Left ventricle myocardium superior (tissue), 1 donor: Measurements from ENCODE around the gene AKNA. TPM values are rescaled to one million over a fixed set of nuclear protein-coding genes. Genes with fewer than 3 reads are reported as not detected.

Experiments
- ATAC-seq: fragments of 200-7000 bp; cut with Tn5 transposase; one replicate; pipeline ENCODE4 v1.9.1; 2020; ENCODE audit warnings: mild to moderate bottlenecking, moderate library complexity
- DNase-seq: peaks from one replicate; pipeline ENCODE4 v3.0.0-alpha.2; 2020
- intact Hi-C: fragments of 100-400 bp; cut with micrococcal nuclease; formaldehyde crosslinking; loops from one replicate; pipeline ENCODE4 v1.11.0; 2022
- total RNA-seq: library from RNA; stranded (reverse); fragmentation: NEBNext Ultra II Directional; extraction: Animal tissue kit (Norgen Biotek cat#: 25700); gene quantifications from one replicate; pipeline ENCODE4 v1.2.1, GENCODE V29; 2021
- donor health status: DM: no; HTN: yes; CAD: no; lungs with severe emphysema.

AKNA gene
- total RNA-seq, 1 donor from 2014 or later: 5.1 TPM

DNA sequence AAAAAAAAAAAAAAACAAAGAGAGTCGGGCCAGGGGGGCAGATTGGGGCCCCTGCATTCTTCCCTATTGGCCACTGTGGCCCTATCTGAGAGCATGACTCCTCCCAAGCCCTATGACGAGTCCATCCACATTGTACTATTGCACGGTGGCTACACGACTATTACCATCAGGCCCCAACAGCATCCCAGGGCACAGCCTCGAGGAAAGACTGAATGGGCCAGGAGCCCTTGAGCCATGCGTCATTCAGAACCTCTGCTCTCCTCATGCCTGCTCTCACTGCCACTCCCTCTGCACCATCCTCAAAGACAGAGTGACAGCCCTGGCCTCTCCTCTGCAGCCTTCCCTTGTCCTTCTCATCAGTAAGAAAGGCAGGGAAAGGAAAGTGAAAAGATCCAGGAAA lies 85.1 kb downstream of the AKNA start:
- DNase-seq (no peak), ATAC-seq (no peak)
- intact Hi-C loops: no loop called here

DNA sequence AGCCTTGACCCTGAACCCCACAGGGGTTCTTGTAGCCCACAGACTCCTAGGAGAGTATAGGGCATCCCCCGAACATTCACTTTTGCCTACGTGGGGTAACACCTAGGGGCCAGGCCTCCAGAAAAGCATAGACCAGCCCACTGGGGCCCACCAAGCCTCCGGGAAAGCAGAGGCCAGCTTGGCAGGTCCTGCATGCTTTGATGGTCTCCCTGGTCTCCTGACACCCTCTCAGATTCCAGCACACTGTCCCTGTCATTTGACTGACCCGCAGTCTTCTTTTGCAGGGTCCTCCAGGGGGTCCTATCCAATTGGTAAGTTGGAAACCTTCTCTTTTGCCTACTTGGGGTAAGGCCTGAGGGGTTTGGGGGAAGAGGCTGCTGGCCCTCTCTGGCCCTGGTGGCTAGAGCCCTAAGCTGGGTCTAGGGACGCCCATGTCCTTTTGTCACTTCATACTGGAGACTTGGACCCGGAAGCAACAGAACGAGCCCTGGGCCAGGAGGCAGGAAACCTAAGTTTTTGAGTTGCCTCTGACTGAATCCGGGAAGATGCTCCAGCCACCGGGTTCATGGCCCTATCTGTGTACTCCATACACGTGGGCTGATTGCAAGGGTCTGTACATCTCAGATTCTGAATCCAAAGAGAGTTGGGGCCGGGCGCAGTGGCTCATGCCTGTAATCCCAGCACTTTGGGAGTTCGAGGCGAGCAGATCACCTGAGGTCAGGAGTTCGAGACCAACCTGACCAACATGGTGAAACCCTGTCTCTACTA lies 85.8 kb downstream of the AKNA start:
- intact Hi-C loops: no loop called here
- no peak for DNase-seq
- ATAC-seq: no peak

DNA sequence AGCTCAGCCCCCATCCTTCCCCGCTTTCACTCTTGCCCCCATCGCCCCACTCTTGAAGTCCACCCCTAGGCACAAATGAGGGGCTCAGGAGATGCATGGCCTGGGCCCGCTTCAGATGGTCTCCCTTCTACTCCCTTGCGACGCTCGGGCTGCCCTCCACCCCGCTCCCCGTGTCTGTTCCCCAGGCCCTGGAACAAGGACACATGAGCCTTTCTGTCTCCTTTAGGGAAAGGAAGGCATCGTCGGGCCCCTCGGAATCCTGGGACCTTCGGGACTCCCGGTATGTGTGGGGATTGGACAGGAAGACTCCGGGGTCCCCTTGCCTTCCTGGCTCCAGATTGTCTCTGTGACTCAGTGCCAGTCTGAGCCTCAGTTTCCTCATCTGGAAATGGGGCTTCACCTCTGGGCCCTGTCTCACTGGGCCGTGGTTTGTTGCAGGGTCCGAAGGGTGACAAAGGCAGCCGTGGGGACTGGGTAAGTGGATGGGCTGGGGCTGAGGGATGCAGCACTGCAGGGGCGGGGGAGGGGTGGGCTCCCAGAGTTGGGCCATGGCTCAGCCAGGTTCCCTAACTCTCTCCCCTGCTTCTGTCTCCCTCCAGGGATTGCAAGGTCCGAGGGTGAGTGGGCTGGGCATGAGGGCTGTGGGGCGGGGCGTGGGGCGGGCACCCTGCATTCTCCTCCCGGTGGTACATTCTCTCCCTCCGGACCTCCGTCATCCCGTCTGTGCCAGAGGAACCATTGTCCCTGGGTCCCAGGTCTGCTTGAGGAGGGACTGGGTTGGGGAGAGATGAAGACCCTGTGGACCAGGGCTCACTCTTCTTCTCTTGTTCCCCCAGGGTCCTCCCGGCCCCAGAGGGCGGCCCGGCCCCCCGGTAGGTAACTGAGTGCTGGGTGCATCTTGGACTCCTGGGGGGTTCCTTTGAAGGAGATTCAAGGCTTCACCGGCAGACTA lies 86.7 kb downstream of the AKNA start:
- no peak for ATAC-seq
- DNase-seq: no peak
- intact Hi-C loops: no loop called here

- ATAC-seq: no peak
- no peak for DNase-seq
These were observed 87.5 kb downstream of the AKNA start for GRCh38 chr9:114300153-114300845.

DNA sequence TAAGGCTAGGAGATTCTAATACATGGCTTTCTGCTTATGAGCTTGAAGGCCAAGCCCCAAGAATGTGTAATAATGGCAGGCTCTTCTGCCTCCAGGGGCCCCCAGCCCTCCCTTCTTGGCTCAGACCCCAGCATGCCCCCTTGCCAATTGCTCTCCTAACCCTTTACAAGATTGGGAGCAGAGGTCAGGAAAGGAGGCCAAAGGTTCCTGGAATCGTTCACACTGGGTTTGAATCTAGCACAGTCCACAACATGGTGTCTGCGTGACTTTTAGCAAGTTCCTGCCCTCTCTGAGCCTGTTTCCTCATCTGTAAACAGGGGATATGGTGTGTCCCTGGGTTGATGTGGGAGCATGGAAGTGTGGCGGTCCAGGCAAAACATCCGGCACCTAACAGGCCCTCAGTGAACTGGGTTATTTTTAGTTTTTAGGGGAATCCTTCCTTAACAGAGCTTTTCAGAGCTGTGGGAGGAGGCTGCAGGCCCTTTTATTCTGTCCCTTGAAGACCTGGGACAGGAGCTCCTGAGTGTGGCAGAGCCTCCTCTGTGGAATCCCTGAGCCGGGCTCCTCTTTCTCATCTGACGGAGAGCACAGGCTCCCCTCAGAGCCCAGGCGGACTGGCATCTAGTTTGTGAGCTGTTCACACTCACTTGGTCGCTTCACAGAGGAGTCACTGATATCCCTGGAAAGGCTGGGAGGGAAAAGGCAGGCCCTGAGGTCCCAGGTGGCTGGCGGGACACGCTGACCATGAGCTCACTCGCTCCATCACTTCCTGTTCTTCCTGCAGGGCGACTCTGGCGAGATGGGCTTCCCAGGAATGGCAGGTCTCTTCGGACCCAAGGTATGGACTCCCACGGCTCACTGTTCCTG lies 88.3 kb downstream of the AKNA start:
- DNase-seq (no peak), ATAC-seq (no peak)
- intact Hi-C loops: loop anchor here (10.0 kb wide), 1 partner anchor 195 kb away; no protein-coding TSS in a partner anchor

More at GRCh38 chr9:114300153-114300845, 87.5 kb downstream of the AKNA start:
- intact Hi-C loops: no loop called here

- intact Hi-C loops: loop anchor here (10.0 kb wide), 1 partner anchor 192 kb away; no protein-coding TSS in a partner anchor
- no peak for ATAC-seq
These were observed 91.4 kb downstream of the AKNA start for GRCh38 chr9:114296338-114296737.

DNA sequence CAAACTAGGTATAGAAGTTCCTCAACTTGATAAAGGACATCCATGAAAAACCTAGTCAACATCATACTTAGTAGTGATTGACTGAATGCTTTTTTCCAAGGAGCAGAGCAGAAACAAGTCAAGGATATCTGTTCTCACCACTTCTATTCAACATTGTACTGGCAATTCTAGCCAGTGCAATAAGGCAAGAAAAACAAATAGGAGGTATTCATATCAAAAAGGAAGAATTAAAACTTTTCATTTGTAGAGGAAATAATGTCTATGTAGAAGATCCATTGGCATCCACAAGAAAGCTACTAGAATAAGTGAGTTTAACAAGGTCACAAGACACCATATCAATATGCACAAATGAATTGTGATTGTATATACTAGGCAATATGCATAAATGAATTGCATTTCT lies 93.1 kb downstream of the AKNA start:
- intact Hi-C loops: loop anchor here (10.0 kb wide), 1 partner anchor 190 kb away; no protein-coding TSS in a partner anchor
- no peak for ATAC-seq
- no peak for DNase-seq

More at GRCh38 chr9:114296338-114296737, 91.4 kb downstream of the AKNA start:
- no peak for DNase-seq

DNA sequence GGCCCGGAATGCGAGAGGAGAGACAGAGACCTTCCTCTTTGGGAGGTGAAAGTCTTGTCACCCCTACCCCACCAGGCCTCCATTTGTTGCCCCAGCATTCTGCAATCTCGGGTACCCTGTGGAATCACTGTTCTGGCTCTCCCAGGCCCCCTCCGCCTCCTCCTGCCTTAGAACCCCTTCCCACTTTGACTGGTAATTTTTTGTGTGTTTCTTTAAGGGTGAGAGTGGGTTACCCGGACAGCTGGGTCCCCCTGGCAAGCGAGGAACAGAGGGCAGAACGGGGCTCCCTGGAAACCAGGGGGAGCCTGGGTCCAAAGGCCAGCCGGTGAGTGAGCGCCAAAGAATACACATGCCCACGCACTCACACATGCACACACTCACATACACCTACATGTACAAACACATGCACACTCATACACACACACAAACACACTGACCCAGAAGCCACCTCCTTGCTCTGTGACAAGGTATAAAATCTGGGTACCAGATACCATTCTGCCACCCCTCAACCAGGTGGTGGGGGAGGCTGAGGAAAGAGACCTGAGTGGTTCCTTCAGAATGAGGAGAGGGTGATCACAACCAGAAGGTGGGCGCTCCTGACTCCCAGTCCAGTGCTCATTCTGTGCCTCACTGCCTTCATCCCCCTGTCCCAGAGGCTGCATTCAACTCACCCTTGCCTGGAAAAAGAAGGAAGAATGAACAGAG lies 95.7 kb downstream of the AKNA start:
- intact Hi-C loops: loop anchor here (10.0 kb wide), 1 partner anchor 187 kb away; no protein-coding TSS in a partner anchor
- ATAC-seq: no peak
- no peak for DNase-seq

GRCh38 chr9:114291064-114291474 lies 96.7 kb downstream of the AKNA start:
- ATAC-seq: peak; percentile 56
- peak; percentile 81 for DNase-seq

GRCh38 chr9:114290561-114290986 lies 97.2 kb downstream of the AKNA start:
- ATAC-seq (peak; percentile 21), DNase-seq (peak; percentile 18)
- intact Hi-C loops: loop anchor here (10.0 kb wide), 1 partner anchor 186 kb away; no protein-coding TSS in a partner anchor

More at GRCh38 chr9:114291064-114291474, 96.7 kb downstream of the AKNA start:
- intact Hi-C loops: loop anchor here (10.0 kb wide), 1 partner anchor 186 kb away; no protein-coding TSS in a partner anchor

- ATAC-seq: no peak
- intact Hi-C loops: loop anchor here (10.0 kb wide), 1 partner anchor 185 kb away; no protein-coding TSS in a partner anchor
These were observed 98.0 kb downstream of the AKNA start for GRCh38 chr9:114289571-114290481.

GRCh38 chr9:114289106-114289505 lies 98.7 kb downstream of the AKNA start:
- intact Hi-C loops: no loop called here
- no peak for ATAC-seq
- peak; percentile 12 for DNase-seq

More at GRCh38 chr9:114289571-114290481, 98.0 kb downstream of the AKNA start:
- peak; percentile 9 for DNase-seq

DNA sequence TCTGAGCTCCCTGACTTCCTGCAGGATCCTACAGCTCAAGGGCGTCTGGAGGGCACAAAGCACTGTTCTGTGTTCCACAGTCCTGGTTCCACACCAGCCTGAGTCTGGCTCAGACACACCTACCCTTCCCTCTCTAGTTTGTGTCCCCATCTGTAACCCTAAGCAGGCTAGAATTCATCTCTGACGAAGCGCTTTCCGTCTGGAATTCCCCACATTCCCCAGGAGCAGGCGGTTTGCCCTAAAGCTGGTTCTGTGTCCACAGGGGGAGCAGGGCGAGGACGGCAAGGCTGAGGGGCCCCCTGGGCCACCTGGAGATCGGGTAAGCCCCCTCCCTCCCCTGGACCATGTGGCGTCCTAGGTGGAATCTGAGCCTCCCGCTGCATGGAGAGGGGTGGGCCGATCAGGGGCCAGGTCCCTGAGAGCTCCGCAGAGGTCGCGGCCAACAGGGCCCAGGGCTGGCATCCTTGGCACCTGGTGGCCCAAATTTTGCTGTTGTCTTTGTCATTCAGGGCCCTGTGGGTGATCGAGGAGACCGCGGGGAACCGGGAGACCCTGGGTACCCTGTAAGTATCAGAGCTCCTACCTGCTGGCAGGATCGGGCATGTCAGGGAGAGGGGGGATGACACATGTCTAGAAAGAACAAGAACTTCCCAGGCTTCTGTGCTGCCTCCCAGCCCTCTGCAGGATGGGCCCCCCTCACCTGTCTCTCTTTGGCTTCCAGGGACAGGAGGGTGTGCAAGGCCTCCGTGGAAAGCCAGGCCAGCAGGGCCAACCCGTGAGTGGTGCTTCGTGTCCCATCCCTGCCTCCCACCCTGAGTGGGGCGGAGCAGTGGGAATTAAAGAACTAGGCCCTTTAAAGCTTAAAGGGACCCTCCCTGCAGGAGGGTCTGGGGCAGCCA lies 99.3 kb downstream of the AKNA start:
- peak; percentile 21 for DNase-seq
- intact Hi-C loops: no loop called here
- no peak for ATAC-seq

GRCh38 chr9:114287763-114288192 lies 100.0 kb downstream of the AKNA start:
- intact Hi-C loops: no loop called here
- ATAC-seq (no peak), DNase-seq (no peak)
